Suprapubic skin (tissue), 3 donors: Measurements from ENCODE around the gene PARP1.

Experiments
- EP300 ChIP-seq: sonication (generic); formaldehyde crosslinking; IDR thresholded peaks from one replicate; pipeline ENCODE4 v1.6.1; 2017; ENCODE audit warnings: antibody characterized with exemption
- POLR2A ChIP-seq, 2 donors: fragments of 450-650 bp; IDR thresholded peaks; one replicate each; pipeline ENCODE4 v1.6.1; 2017; ENCODE audit warnings: antibody characterized with exemption in 2 of 2, mild to moderate bottlenecking in 2 of 2, moderate library complexity in 2 of 2
- TF ChIP-seq, protein P1 (sequence below), 2 donors: fragments of 200-600 bp in 1 of 2; fragments of 450-650 bp in 1 of 2; sonication (generic) in 1 of 2; IDR thresholded peaks; one replicate each; pipeline ENCODE4 v1.5.1; 2016 to 2019; ENCODE audit warnings: antibody characterized with exemption in 2 of 2, mild to moderate bottlenecking in 1 of 2, moderate library complexity in 1 of 2

DNA sequence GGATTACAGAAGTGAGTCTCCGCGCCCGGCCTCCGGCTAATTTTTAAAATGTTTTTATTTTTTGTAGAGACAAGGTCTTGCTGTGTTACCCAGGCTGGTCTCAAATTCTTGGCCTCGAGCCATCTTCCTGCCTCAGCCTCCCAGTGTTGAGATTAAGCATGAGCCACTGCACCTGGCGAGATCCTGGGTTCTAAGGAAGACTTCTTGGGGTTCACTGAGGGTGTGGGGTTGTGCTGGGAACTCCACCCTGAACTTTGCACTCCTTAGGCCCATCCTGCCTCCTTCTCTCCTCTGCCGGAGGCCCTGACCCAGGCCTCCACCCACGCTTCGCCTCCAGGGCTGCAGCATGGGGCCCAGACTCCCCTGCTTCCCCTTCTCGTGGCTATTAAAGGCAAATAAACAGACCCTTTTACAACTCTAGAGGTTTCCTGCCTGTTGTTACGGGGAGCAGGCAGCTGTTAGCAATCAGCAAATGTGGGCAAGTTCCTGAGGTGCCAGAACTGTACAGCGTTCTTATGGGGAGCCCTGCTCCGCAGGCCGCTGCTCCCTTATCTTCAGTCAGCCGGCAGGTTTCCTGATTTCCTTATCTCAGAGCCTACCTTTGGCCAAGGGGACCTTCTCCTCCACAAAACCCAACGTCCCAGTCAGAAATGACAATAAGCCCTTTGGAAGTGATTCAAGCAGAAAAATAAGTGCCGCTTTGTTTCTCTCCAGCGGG is 57.9 kb downstream of the PARP1 start:
- TF ChIP-seq, protein P1, sequence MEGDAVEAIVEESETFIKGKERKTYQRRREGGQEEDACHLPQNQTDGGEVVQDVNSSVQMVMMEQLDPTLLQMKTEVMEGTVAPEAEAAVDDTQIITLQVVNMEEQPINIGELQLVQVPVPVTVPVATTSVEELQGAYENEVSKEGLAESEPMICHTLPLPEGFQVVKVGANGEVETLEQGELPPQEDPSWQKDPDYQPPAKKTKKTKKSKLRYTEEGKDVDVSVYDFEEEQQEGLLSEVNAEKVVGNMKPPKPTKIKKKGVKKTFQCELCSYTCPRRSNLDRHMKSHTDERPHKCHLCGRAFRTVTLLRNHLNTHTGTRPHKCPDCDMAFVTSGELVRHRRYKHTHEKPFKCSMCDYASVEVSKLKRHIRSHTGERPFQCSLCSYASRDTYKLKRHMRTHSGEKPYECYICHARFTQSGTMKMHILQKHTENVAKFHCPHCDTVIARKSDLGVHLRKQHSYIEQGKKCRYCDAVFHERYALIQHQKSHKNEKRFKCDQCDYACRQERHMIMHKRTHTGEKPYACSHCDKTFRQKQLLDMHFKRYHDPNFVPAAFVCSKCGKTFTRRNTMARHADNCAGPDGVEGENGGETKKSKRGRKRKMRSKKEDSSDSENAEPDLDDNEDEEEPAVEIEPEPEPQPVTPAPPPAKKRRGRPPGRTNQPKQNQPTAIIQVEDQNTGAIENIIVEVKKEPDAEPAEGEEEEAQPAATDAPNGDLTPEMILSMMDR (IDR thresholded peaks at IDR 0.05) = no peak
- TF ChIP-seq POLR2A (IDR thresholded peaks at IDR 0.05) (no peak), EP300 (no peak)
